Liver (tissue), 9 donors: ENCODE results near the gene ITIH1. TPM values are rescaled to one million over a fixed set of nuclear protein-coding genes. Genes with fewer than 3 reads are reported as not detected.
A peak's percentile ranks its signal among the peaks of the same experiment; 100 is the strongest.

Experiments used
- DNase-seq: peaks from one replicate; pipeline ENCODE4 v3.0.0-alpha.2; 2017; ENCODE audit warnings: low spot score
- H3K27ac ChIP-seq, 2 donors: one replicate each; pipeline ENCODE4 v1.7.0; 2013; ENCODE audit warnings: inconsistent platforms in 2 of 2, low read length in 2 of 2, control low read depth in 1 of 2, low read depth in 1 of 2, mild to moderate bottlenecking in 1 of 2
- H3K27me3 ChIP-seq, 4 donors: one replicate each; pipeline versions ENCODE4 v1.6.1 to v1.7.0; 2013; ENCODE audit warnings: low read length in 3 of 4, inconsistent platforms in 1 of 4, mild to moderate bottlenecking in 1 of 4, moderate library complexity in 1 of 4; ENCODE audit not compliant: control insufficient read depth in 4 of 4, insufficient read depth in 4 of 4
- H3K36me3 ChIP-seq, 4 donors: one replicate each; pipeline versions ENCODE4 v1.6.1 to v1.7.0; 2013; ENCODE audit warnings: low read length in 3 of 4, mild to moderate bottlenecking in 3 of 4, low read depth in 1 of 4, moderate library complexity in 1 of 4; ENCODE audit not compliant: control insufficient read depth in 4 of 4, insufficient read depth in 3 of 4
- H3K4me1 ChIP-seq, 4 donors: one replicate each; pipeline versions ENCODE4 v1.6.1 to v1.7.0; 2013; ENCODE audit warnings: low read length in 3 of 4, mild to moderate bottlenecking in 3 of 4, moderate library complexity in 1 of 4; ENCODE audit not compliant: control insufficient read depth in 4 of 4, insufficient read depth in 4 of 4
- H3K4me3 ChIP-seq, 3 donors: one replicate each; pipeline versions ENCODE4 v1.6.1 to v1.7.0; 2013; ENCODE audit warnings: low read length in 3 of 3, control low read depth in 1 of 3, low read depth in 1 of 3, mild to moderate bottlenecking in 1 of 3
- H3K9ac ChIP-seq, 2 donors: one replicate each; pipeline ENCODE4 v1.7.0; 2013; ENCODE audit warnings: low read length in 2 of 2, mild to moderate bottlenecking in 2 of 2, moderate library complexity in 2 of 2, control low read depth in 1 of 2, low read depth in 1 of 2
- H3K9me3 ChIP-seq, 4 donors: one replicate each; pipeline versions ENCODE4 v1.6.1 to v1.7.0; 2013; ENCODE audit warnings: low read length in 3 of 4; ENCODE audit not compliant: control insufficient read depth in 4 of 4
- EGR1 ChIP-seq, 2 donors: IDR thresholded peaks; 2 replicates each; pipeline ENCODE4 v1.6.1; 2016 to 2018; ENCODE audit warnings: antibody characterized with exemption in 2 of 2, low read depth in 2 of 2
- FOXA1 ChIP-seq: IDR thresholded peaks from 2 replicates; pipeline ENCODE4 v1.6.1; 2016; ENCODE audit warnings: antibody characterized with exemption
- FOXA2 ChIP-seq: IDR thresholded peaks from 2 replicates; pipeline ENCODE4 v1.6.1; 2016; ENCODE audit warnings: antibody characterized with exemption
- GABPA ChIP-seq, 2 donors: IDR thresholded peaks in 1 of 2; conservative IDR thresholded peaks in 1 of 2; 2 replicates each; pipeline ENCODE4 v1.6.1; 2016; ENCODE audit warnings: antibody characterized with exemption in 2 of 2, mild to moderate bottlenecking in 1 of 2, moderate library complexity in 1 of 2
- HNF4A ChIP-seq, 2 donors: conservative IDR thresholded peaks; 2 replicates each; pipeline ENCODE4 v1.6.1; 2016; ENCODE audit warnings: antibody characterized with exemption in 2 of 2, mild to moderate bottlenecking in 2 of 2
- HNF4G ChIP-seq: IDR thresholded peaks from 2 replicates; pipeline ENCODE4 v1.6.1; 2016; ENCODE audit warnings: antibody characterized with exemption
- JUND ChIP-seq, 2 donors: IDR thresholded peaks; 2 replicates each; pipeline ENCODE4 v1.6.1; 2016; ENCODE audit warnings: antibody characterized with exemption in 2 of 2
- MAX ChIP-seq: IDR thresholded peaks from 2 replicates; pipeline ENCODE4 v1.6.1; 2016; ENCODE audit warnings: antibody characterized with exemption
- NR2F2 ChIP-seq: IDR thresholded peaks from 2 replicates; pipeline ENCODE4 v1.6.1; 2016; ENCODE audit warnings: antibody characterized with exemption
- RAD21 ChIP-seq, 2 donors: IDR thresholded peaks; 2 replicates each; pipeline ENCODE4 v1.6.1; 2016; ENCODE audit warnings: antibody characterized with exemption in 2 of 2, mild to moderate bottlenecking in 2 of 2
- RXRA ChIP-seq, 2 donors: IDR thresholded peaks; 2 replicates each; pipeline ENCODE4 v1.6.1; 2017 to 2018; ENCODE audit warnings: antibody characterized with exemption in 2 of 2, mild to moderate bottlenecking in 1 of 2
- SP1 ChIP-seq: IDR thresholded peaks from 2 replicates; pipeline ENCODE4 v1.6.1; 2018; ENCODE audit warnings: antibody characterized with exemption, mild to moderate bottlenecking
- TAF1 ChIP-seq: conservative IDR thresholded peaks from 2 replicates; pipeline ENCODE4 v1.6.1; 2016; ENCODE audit warnings: antibody characterized with exemption, mild to moderate bottlenecking
- YY1 ChIP-seq: IDR thresholded peaks from 2 replicates; pipeline ENCODE4 v1.6.1; 2016; ENCODE audit warnings: antibody characterized with exemption, mild to moderate bottlenecking
- whole genome bisulfite sequencing: extraction: QIAGEN DNeasy Blood & Tissue Kit; methylation state at CpG from one replicate; pipeline ENCODE4 v1.1.7; 2013; 5-methylcytosine and 5-hydroxymethylcytosine counted together
- polyA plus RNA-seq, 2 donors: library from polyadenylated mRNA; stranded (reverse) in 1 of 2; unstranded in 1 of 2; fragments of 200-250 nt in 1 of 2; fragments of >200 nt in 1 of 2; fragmentation: Nextera tagmentation in 1 of 2; extraction: Ambion mirVana in 1 of 2; gene quantifications; one replicate each; pipeline versions ENCODE4 v1.2.1 to v1.2.3, GENCODE V29; 2013 to 2015
- total RNA-seq, 2 donors: library from RNA; depleted of rRNA; stranded (reverse); fragments of >200 nt; gene quantifications; one replicate each; pipeline ENCODE4 v1.2.3, GENCODE V29; 2014
- TF ChIP-seq, protein P1 (sequence below): IDR thresholded peaks from 2 replicates; pipeline ENCODE4 v1.6.1; 2016; ENCODE audit warnings: antibody characterized with exemption, mild to moderate bottlenecking
- TF ChIP-seq, protein P2 (sequence below): IDR thresholded peaks from 2 replicates; pipeline ENCODE4 v1.6.1; 2016; ENCODE audit warnings: antibody characterized with exemption
- TF ChIP-seq, protein P3 (sequence below): fragments of 150-350 bp; IDR thresholded peaks from 2 replicates; pipeline ENCODE4 v1.5.1; 2017; ENCODE audit warnings: improper control_type of control experiment, low read depth, low read length; ENCODE audit not compliant: missing input control
- TF ChIP-seq, protein P4 (sequence below): IDR thresholded peaks from 2 replicates; pipeline ENCODE4 v1.6.1; 2016; ENCODE audit warnings: antibody characterized with exemption
- donor health status: healthy.
- donor health status: healthy.
- donor health status: healthy.
- donor health status: healthy.
- donor health status: healthy.

Gene ITIH1
- total and polyA plus RNA-seq, 4 donors = 1,022 to 1,400 (median 1,242) TPM

GRCh38 chr3:52794612-52795099 lies 17.3 kb downstream of the ITIH1 start, which contains the start of gene ITIH3 (continued):
- TF ChIP-seq, protein P1, sequence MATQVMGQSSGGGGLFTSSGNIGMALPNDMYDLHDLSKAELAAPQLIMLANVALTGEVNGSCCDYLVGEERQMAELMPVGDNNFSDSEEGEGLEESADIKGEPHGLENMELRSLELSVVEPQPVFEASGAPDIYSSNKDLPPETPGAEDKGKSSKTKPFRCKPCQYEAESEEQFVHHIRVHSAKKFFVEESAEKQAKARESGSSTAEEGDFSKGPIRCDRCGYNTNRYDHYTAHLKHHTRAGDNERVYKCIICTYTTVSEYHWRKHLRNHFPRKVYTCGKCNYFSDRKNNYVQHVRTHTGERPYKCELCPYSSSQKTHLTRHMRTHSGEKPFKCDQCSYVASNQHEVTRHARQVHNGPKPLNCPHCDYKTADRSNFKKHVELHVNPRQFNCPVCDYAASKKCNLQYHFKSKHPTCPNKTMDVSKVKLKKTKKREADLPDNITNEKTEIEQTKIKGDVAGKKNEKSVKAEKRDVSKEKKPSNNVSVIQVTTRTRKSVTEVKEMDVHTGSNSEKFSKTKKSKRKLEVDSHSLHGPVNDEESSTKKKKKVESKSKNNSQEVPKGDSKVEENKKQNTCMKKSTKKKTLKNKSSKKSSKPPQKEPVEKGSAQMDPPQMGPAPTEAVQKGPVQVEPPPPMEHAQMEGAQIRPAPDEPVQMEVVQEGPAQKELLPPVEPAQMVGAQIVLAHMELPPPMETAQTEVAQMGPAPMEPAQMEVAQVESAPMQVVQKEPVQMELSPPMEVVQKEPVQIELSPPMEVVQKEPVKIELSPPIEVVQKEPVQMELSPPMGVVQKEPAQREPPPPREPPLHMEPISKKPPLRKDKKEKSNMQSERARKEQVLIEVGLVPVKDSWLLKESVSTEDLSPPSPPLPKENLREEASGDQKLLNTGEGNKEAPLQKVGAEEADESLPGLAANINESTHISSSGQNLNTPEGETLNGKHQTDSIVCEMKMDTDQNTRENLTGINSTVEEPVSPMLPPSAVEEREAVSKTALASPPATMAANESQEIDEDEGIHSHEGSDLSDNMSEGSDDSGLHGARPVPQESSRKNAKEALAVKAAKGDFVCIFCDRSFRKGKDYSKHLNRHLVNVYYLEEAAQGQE = peak; percentile 94

- Histone ChIP-seq H3K4me3 (peak overlapping the region; percentile 50 to 68 (median 52)), H3K36me3 (peaks cover 10 to 44% (median 34%) of the 10 kb centered on the region in 4 donors), H3K9ac (peak overlapping the region; percentile 10 to 80), H3K27me3 (no peaks in the 10 kb centered on the region), H3K4me1 (peaks cover 29 to 86% (median 72%) of the 10 kb centered on the region in 4 donors), H3K27ac (peak overlapping the region; percentile 77 to 97), H3K9me3 (no peaks in the 10 kb centered on the region)
- TF ChIP-seq, protein P1 = peak; percentile 30
- TF ChIP-seq, protein P2, sequence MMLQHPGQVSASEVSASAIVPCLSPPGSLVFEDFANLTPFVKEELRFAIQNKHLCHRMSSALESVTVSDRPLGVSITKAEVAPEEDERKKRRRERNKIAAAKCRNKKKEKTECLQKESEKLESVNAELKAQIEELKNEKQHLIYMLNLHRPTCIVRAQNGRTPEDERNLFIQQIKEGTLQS = no peak
- TF ChIP-seq SP1 = peak; percentile 71
- no peak for TF ChIP-seq HNF4G
- TF ChIP-seq, protein P3, sequence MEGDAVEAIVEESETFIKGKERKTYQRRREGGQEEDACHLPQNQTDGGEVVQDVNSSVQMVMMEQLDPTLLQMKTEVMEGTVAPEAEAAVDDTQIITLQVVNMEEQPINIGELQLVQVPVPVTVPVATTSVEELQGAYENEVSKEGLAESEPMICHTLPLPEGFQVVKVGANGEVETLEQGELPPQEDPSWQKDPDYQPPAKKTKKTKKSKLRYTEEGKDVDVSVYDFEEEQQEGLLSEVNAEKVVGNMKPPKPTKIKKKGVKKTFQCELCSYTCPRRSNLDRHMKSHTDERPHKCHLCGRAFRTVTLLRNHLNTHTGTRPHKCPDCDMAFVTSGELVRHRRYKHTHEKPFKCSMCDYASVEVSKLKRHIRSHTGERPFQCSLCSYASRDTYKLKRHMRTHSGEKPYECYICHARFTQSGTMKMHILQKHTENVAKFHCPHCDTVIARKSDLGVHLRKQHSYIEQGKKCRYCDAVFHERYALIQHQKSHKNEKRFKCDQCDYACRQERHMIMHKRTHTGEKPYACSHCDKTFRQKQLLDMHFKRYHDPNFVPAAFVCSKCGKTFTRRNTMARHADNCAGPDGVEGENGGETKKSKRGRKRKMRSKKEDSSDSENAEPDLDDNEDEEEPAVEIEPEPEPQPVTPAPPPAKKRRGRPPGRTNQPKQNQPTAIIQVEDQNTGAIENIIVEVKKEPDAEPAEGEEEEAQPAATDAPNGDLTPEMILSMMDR = no peak
- peak; percentile 27 to 31 for TF ChIP-seq RAD21 (IDR thresholded peaks at IDR 0.05)
- TF ChIP-seq HNF4A (conservative IDR thresholded peaks at IDR 0.05) = peak; percentile 36 to 74
- TF ChIP-seq, protein P4, sequence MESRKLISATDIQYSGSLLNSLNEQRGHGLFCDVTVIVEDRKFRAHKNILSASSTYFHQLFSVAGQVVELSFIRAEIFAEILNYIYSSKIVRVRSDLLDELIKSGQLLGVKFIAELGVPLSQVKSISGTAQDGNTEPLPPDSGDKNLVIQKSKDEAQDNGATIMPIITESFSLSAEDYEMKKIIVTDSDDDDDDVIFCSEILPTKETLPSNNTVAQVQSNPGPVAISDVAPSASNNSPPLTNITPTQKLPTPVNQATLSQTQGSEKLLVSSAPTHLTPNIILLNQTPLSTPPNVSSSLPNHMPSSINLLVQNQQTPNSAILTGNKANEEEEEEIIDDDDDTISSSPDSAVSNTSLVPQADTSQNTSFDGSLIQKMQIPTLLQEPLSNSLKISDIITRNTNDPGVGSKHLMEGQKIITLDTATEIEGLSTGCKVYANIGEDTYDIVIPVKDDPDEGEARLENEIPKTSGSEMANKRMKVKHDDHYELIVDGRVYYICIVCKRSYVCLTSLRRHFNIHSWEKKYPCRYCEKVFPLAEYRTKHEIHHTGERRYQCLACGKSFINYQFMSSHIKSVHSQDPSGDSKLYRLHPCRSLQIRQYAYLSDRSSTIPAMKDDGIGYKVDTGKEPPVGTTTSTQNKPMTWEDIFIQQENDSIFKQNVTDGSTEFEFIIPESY = peak; percentile 62
- peak in 1 of 2 donors; percentile 46 for TF ChIP-seq JUND (IDR thresholded peaks at IDR 0.05)
- TF ChIP-seq EGR1 (IDR thresholded peaks at IDR 0.05; ENCODE audit: low read depth in 2 of 2) = peak in 1 of 2 donors; percentile 16
- TF ChIP-seq MAX = peak; percentile 91
- peak; percentile 17 for TF ChIP-seq FOXA1
- peak; percentile 46 for TF ChIP-seq FOXA2
- peak in 1 of 2 donors; percentile 65 for TF ChIP-seq GABPA (IDR thresholded peaks at IDR 0.05 in 1 of 2, conservative IDR thresholded peaks at IDR 0.05 in 1 of 2)
- TF ChIP-seq TAF1 = no peak
- TF ChIP-seq RXRA (IDR thresholded peaks at IDR 0.05) = peak; percentile 57 to 86
- TF ChIP-seq YY1 = peak; percentile 67
- TF ChIP-seq NR2F2 = no peak
- no peak for DNase-seq
- 38% methylated on average over 9 of the region's 9 CpGs for WGBS
Measured at GRCh38 chr3:52795298-52795900, 18.0 kb downstream of the ITIH1 start.
